ENCODE measurements around the gene OR10G8.
"Not testable (repeated sequence)": the region's sequence is repeated elsewhere in the genome, so short reads cannot be mapped to it uniquely, and the experiment has no call there.

The OR10G8 gene

GRCh38 chr11:124026498-124026897, at the start of gene OR10G8:
TSS of gene OR10G8 (plus strand) at chr11:124026798. CDS start at chr11:124029623, 2,825 bp downstream.
- no peak for DNase-seq

- no peak for DNase-seq
Observed at GRCh38 chr11:123977731-123978347, 48.8 kb upstream of the OR10G8 start, which contains the start of gene OR10S1. TSS of gene OR10S1 (minus strand) at chr11:123977781. CDS start at chr11:123977664, 117 bp downstream.

GRCh38 chr11:123979311-123979710, 47.3 kb upstream of the OR10G8 start:
- DNase-seq: no peak

- DNase-seq: no peak
Observed at GRCh38 chr11:123995119-123995518, 31.5 kb upstream of the OR10G8 start, which contains the start of gene OR10G6. TSS of gene OR10G6 (minus strand) at chr11:123995161. CDS start at chr11:123995161, 0 bp downstream.

- DNase-seq: no peak
Observed at GRCh38 chr11:124012697-124013096, 13.9 kb upstream of the OR10G8 start, which contains the start of gene OR10G4. TSS of gene OR10G4 (plus strand) at chr11:124012997. CDS start at chr11:124015575, 2,578 bp downstream.

- DNase-seq: not testable (repeated sequence)
Observed at GRCh38 chr11:124015837-124016236, 10.8 kb upstream of the OR10G8 start.

GRCh38 chr11:124036666-124037065, 10.1 kb downstream of the OR10G8 start:
- DNase-seq: no peak

- no peak for DNase-seq
Observed at GRCh38 chr11:124039557-124039956, 13.0 kb downstream of the OR10G8 start.

- DNase-seq: no peak
Observed at GRCh38 chr11:124041254-124041653, 14.7 kb downstream of the OR10G8 start, which contains the start of gene OR10G7. TSS of gene OR10G7 (minus strand) at chr11:124041325. CDS start at chr11:124039001, 2,324 bp downstream.

GRCh38 chr11:124043420-124043819, 16.8 kb downstream of the OR10G8 start:
- DNase-seq: no peak

- DNase-seq: no peak
Observed at GRCh38 chr11:124050748-124051147, 24.1 kb downstream of the OR10G8 start.

- DNase-seq: no peak
Observed at GRCh38 chr11:124052966-124053365, 26.4 kb downstream of the OR10G8 start.

- DNase-seq: no peak
Observed at GRCh38 chr11:124068601-124069110, 42.1 kb downstream of the OR10G8 start.

GRCh38 chr11:124069429-124070401, 43.1 kb downstream of the OR10G8 start:
- DNase-seq: peak; percentile 51

GRCh38 chr11:124070915-124071622, 44.5 kb downstream of the OR10G8 start:
- DNase-seq: peak; percentile 27

- no peak for DNase-seq
Observed at GRCh38 chr11:124071623-124071948, 45.0 kb downstream of the OR10G8 start.

- DNase-seq: no peak
Observed at GRCh38 chr11:124072147-124072546, 45.5 kb downstream of the OR10G8 start.

GRCh38 chr11:124074554-124074953, 48.0 kb downstream of the OR10G8 start:
- DNase-seq: no peak

GRCh38 chr11:124075492-124075840, 48.9 kb downstream of the OR10G8 start:
- no peak for DNase-seq

- no peak for DNase-seq
Observed at GRCh38 chr11:124075841-124076651, 49.4 kb downstream of the OR10G8 start.

GRCh38 chr11:124077266-124077665, 50.7 kb downstream of the OR10G8 start:
- no peak for DNase-seq

- no peak for DNase-seq
Observed at GRCh38 chr11:124078591-124078990, 52.0 kb downstream of the OR10G8 start.
